Activated naive CD8-positive, alpha-beta T cell (primary cell): Measurements from ENCODE around the gene PPIP5K2.

ENCODE experiments used
- H3K27ac Mint-ChIP-seq: one replicate; pipeline ENCODE4 v1.8.0; 2021; ENCODE audit warnings: mixed read lengths
- H3K27me3 Mint-ChIP-seq: one replicate; pipeline ENCODE4 v1.8.0; 2021; ENCODE audit warnings: mixed read lengths
- H3K36me3 Mint-ChIP-seq: one replicate; pipeline ENCODE4 v1.8.0; 2021; ENCODE audit warnings: mixed read lengths
- H3K4me1 Mint-ChIP-seq: one replicate; pipeline ENCODE4 v1.8.0; 2021; ENCODE audit warnings: low read depth, mixed read lengths
- H3K4me3 Mint-ChIP-seq: one replicate; pipeline ENCODE4 v1.8.0; 2021; ENCODE audit warnings: mild to moderate bottlenecking, mixed read lengths
- H3K9me3 Mint-ChIP-seq: one replicate; pipeline ENCODE4 v1.8.0; 2021; ENCODE audit warnings: low read depth, mixed read lengths

The PPIP5K2 gene

GRCh38 chr5:103259705-103260355 is 139.7 kb downstream of the PPIP5K2 start:
- peak overlapping the region; percentile 89 for H3K4me3 Mint-ChIP-seq
- H3K36me3 Mint-ChIP-seq = no peaks in the 10 kb centered on the region
- peak overlapping the region; percentile 87 for H3K27ac Mint-ChIP-seq
- peaks cover 22% of the 10 kb centered on the region for H3K4me1 Mint-ChIP-seq
- H3K9me3 Mint-ChIP-seq = no peaks in the 10 kb centered on the region
- peaks cover 2% of the 10 kb centered on the region for H3K27me3 Mint-ChIP-seq

- no peaks in the 10 kb centered on the region for H3K9me3 Mint-ChIP-seq
- no peaks in the 10 kb centered on the region for H3K27me3 Mint-ChIP-seq
- H3K36me3 Mint-ChIP-seq = no peaks in the 10 kb centered on the region
- H3K4me3 Mint-ChIP-seq = peak overlapping the region; percentile 44
- peaks cover 22% of the 10 kb centered on the region for H3K4me1 Mint-ChIP-seq
- no peak overlapping the region for H3K27ac Mint-ChIP-seq
Observed at GRCh38 chr5:103260951-103261350, 140.8 kb downstream of the PPIP5K2 start.
